ENCODE results near the gene MAP2K1.

GRCh38 chr15:66484539-66485112, 97.9 kb downstream of the MAP2K1 start:
- no peak for TF ChIP-seq SUZ12 (IDR thresholded peaks at IDR 0.05; ENCODE audit: extremely low read depth, insufficient read depth, insufficient read length)
- no peak for TF ChIP-seq YY1 (IDR thresholded peaks at IDR 0.05; ENCODE audit: insufficient read depth, insufficient read length)

Measured in NT2/D1 (cell line).